ELF-1 (cell line): ENCODE measurements around the gene DBET.
"Not testable (repeated sequence)": the region's sequence is repeated elsewhere in the genome, so short reads cannot be mapped to it uniquely, and the experiment has no call there.

Experiments
- DNase-seq: peaks from one replicate; pipeline ENCODE4 v3.0.0-alpha.2; 2016; ENCODE audit warnings: low read depth, low spot score

Gene DBET

DNA sequence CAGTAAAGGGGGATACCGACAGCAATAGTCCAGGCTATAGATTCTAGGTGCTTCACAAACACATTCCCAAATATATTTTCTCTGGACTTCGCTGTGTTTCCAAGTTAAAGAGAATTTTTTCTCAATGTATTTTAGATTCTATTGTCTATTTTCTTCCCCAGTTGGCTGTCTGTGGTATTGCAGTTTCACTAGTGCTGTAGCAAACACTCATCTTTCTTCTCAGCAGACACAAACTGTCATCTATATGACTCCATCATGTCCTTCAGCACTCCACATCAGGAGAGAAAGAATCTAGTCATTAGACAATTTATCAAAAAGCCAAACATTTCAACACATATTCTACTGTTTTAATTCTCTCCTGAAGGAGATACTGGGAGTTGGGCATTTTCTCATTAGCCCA lies at the start of gene DBET:
TSS of gene DBET (plus strand) at position 161 of the 400 bp plus-strand sequence.
- DNase-seq = not testable (repeated sequence)

GRCh38 chr4:190014771-190015537 lies 49.3 kb upstream of the DBET start:
- peak; percentile 14 for DNase-seq

- DNase-seq = no peak
Measured at GRCh38 chr4:190015538-190016368, 48.5 kb upstream of the DBET start.

DNA sequence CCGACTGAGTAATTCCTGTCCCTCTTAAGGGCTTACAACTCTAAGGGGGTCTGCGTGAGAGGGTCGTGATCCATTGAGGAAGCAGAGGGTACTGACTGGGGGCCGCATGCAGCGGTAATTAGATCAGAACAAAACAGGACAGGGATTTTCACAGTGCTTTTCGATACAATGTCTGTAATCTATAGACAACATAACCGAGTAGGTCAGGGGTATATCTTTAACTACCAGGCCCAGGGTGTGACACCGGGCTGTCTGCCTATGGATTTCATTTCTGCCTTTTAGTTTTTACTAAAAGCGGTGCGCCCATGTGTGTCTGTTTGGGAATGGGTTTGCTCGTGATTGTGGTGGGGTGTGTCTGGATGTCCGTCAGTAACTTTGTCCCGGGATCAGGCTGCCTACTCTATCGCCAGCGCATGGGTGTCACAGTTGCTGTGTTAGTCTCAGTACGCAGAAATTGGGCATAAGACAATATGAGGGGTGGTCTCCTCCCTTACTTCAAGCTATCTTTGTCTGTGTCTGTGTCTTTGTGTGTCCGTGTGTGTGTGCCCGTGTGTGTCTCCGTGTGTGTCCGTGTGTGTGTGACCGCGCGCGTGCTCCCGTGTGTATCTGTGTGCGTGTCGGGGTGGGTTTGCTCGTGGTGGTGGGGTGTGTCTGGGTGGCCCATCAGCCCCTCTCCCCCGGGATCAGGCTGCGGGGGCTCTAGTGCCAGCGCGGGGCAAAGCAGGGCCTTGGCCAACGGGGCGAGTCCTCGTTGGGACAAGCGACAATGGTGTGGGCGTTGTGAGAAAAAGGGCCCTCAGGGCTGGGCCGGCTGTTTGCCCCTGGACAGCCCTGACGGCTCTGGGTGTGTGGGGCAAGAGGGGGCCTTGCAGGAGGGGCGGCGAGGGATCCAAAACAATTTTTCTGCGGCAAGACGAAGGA lies 47.7 kb upstream of the DBET start:
- no peak for DNase-seq

GRCh38 chr4:190017357-190018200 lies 46.7 kb upstream of the DBET start:
- no peak for DNase-seq

DNA sequence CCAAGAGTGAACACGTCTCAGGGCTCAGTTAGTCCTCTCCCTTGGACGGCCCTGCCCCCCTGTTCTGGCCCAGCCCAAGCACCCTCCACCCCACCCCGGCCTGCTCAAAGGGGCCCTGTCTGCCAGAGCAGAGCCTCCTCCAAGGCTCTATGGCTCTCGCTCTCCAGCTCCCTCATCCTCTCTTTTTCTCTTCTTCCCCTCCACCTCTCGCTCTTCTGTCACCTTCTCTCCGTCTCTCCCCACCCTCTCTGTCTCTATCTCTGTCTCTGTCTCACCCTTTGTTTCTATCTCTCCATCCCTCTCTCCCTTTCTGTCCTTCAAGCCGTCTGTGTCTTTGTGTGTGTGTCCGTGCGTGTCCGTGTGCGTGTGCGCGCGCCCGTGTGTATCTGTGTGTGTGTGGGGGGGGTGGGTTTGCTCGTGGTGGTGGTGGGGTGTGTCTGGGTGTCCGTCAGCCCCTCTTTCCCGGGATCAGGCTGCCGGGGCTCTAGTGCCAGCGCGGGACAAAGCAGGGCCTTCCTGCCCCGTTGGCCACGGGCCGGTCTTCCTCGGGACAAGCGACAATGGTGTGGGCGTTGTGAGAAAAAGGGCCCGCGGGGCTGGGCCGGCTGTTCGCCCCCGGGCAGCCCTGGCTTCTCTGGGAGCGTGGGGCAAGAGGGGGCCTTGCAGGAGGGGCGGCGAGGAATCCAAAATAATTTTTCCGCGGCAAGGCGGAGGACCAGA lies 45.9 kb upstream of the DBET start:
- no peak for DNase-seq

DNA sequence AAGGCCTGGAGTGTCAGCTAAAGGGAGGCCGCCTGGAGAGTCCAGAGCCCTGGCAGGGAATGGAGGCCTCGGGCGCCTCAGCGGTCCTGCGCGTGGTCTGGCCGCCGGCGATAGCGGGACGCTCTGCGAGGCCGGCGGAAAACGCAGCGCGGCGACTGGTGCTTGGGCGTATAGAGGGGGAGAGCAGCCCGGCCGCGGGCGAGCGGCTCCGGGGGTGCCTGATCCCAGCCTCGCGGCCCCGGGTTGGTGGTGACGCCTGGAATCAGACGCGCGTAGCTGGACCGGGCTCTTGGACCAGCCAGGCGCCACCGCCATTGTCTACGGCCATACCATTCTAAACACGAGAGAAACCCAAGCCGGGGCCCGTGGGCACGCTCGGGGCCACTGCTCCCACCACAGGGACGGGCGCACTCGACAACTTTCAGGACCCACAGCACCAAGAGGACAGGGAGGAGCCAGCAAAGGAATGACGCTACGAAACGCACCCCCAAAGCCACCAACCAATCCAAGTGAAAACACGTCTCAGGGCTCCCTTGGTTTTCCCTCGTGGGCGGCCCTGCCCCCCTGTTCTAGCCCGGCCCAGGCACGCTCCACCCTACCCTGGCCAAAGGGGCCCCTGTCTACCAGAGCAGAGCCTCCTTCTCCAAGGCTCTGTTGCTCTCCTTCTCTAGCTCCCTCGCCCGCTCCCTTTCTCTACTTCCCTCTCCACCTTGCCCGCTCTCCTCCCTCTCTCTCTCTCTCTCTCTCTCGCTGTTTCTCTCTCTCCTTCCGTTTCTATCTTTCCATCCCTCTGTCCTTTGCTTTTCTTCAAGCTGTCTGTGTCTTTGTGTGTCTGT lies 45.1 kb upstream of the DBET start:
- no peak for DNase-seq

DNA sequence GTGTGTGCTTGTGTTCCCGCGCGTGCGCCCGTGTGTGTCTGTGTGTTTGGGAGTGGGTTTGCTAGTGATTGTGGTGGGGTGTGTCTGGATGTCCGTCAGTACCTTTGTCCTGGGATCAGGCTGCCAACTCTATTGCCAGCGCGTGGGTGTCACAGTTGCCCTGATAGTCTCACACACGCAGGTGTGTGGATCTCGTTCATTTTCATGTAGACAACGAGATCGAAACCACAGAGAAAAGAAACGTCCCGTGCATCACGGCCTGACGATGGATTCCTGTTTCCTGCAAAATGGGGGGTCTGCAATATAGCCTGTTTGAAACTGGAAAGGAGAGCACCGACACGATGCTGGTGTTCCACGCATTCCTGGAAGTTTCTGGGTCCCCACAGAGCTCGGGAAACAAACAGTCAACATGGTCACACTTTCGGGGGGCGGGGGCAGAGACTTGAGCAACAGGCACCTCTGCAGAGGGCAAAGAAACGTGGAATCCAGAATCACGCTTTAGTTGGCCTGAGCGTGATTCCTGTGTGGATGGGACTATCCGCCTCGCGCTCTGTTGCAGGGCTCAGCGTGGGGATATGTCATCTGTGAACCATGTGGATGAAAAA lies 44.3 kb upstream of the DBET start:
- not testable (repeated sequence) for DNase-seq

GRCh38 chr4:190020790-190021717 lies 43.2 kb upstream of the DBET start:
- peak; percentile 45 for DNase-seq

DNA sequence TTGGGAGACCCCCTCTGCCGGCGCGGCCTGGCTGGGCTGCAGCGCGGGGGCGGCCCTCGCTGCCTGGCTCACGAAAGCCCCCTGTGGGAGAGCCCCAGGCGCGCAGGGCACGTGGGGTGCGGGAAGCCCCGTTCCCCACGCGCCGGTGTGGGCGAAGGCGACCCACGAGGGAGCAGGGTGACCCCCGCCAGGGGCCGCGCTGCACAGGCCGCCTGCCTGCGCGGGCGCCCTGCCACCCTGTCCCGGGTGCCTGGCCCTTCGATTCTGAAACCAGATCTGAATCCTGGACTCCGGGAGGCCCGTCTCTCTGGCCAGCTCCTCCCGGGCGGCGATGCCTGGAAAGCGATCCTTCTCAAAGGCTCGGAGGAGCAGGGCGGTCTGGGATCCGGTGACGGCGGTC lies 42.3 kb upstream of the DBET start:
- not testable (repeated sequence) for DNase-seq

GRCh38 chr4:190022614-190023281 lies 41.6 kb upstream of the DBET start:
- not testable (repeated sequence) for DNase-seq

GRCh38 chr4:190027156-190027555 lies 37.1 kb upstream of the DBET start, which contains the start of gene FRG2:
TSS of gene FRG2 (minus strand) at chr4:190027256. CDS start at chr4:190027204, 52 bp downstream.
- not testable (repeated sequence) for DNase-seq

- DNase-seq = not testable (repeated sequence)
Measured at GRCh38 chr4:190031264-190031663, 33.0 kb upstream of the DBET start.

GRCh38 chr4:190037704-190038388 lies 26.5 kb upstream of the DBET start:
- not testable (repeated sequence) for DNase-seq

DNA sequence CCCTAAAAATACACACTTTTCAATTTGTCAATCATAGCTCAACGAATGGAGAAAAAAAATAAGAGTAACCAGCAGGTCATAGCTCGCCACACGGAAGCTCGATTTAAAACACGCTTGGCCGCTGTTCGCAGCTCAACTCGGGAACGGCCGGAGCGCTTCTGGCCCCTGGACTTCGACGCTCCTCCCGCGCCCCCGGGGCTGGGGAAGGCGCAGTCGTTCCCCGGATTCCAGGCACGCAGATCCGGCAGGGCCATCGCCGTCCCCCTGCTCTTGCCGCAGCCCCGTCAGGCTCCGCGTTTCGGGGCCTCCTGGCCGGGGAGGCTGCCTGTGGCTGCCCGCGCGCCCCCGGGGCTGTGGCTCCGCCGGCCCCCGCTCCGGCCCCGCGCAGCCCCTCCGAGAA lies 23.4 kb upstream of the DBET start:
- DNase-seq = not testable (repeated sequence)

DNA sequence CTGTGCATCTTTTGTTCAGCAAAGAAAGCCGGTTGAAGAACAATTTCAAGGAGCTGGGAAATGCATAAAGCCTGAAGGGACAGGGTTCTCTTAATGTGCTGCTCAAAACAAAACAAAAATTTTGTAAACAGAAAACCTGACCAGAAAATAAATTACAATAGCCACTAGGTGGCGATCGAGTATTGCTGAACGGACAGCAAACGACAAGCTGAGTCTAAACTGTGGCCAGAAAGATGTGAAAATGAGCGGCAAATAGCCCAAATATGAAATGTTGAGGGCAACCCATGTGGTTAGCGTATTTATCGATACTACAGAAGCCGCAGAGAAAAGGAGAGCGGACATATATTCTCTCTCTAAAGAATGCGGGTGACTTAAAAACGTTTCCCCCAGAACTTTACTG lies 16.7 kb upstream of the DBET start:
- DNase-seq = not testable (repeated sequence)
